ENCODE data around the gene TMEM131.
"Not testable (repeated sequence)": the region's sequence is repeated elsewhere in the genome, so short reads cannot be mapped to it uniquely, and the experiment has no call there.

TMEM131 gene

GRCh38 chr2:97880334-97880733, 115.4 kb downstream of the TMEM131 start:
- Mint-ChIP-seq H3K4me1 (peaks cover 31% of the 10 kb centered on the region), H3K27ac (peak overlapping the region; percentile 1)

GRCh38 chr2:97878865-97879264, 116.9 kb downstream of the TMEM131 start:
- Mint-ChIP-seq H3K4me3 (no peak overlapping the region), H3K27me3 (no peaks in the 10 kb centered on the region), H3K4me1 (peaks cover 39% of the 10 kb centered on the region), H3K9me3 (no peaks in the 10 kb centered on the region), H3K36me3 (peaks cover 27% of the 10 kb centered on the region), H3K27ac (no peak overlapping the region)
- no peak for DNase-seq (ENCODE audit: low spot score in 2 of 2)
- no peak for ATAC-seq (ENCODE audit: low read depth)

More at GRCh38 chr2:97880334-97880733, 115.4 kb downstream of the TMEM131 start:
- Mint-ChIP-seq H3K4me3 (no peak overlapping the region), H3K36me3 (peaks cover 30% of the 10 kb centered on the region), H3K9me3 (no peaks in the 10 kb centered on the region), H3K27me3 (no peaks in the 10 kb centered on the region)
- DNase-seq (ENCODE audit: low spot score in 2 of 2) = no peak
- ATAC-seq (ENCODE audit: low read depth) = no peak

- H3K27me3 Mint-ChIP-seq; H3K27ac Mint-ChIP-seq; H3K4me3 Mint-ChIP-seq; DNase-seq (ENCODE audit: low spot score in 2 of 2); H3K9me3 Mint-ChIP-seq; ATAC-seq (ENCODE audit: low read depth): not testable (repeated sequence)
- H3K36me3 Mint-ChIP-seq = peaks cover 29% of the 10 kb centered on the region
- H3K4me1 Mint-ChIP-seq = peaks cover 40% of the 10 kb centered on the region
These were observed 117.4 kb downstream of the TMEM131 start for GRCh38 chr2:97878317-97878716.

GRCh38 chr2:97871096-97871780, 124.5 kb downstream of the TMEM131 start:
- DNase-seq (ENCODE audit: low spot score in 2 of 2) (no peak), ATAC-seq (ENCODE audit: low read depth) (no peak)
- Mint-ChIP-seq H3K27ac (peak overlapping the region; percentile 71), H3K27me3 (no peaks in the 10 kb centered on the region), H3K4me3 (no peak overlapping the region), H3K36me3 (peaks cover 23% of the 10 kb centered on the region), H3K4me1 (peaks cover 41% of the 10 kb centered on the region), H3K9me3 (no peaks in the 10 kb centered on the region)

GRCh38 chr2:97870396-97870843, 125.3 kb downstream of the TMEM131 start:
- Mint-ChIP-seq H3K4me1 (peaks cover 36% of the 10 kb centered on the region), H3K4me3 (peak overlapping the region; percentile 35), H3K9me3 (no peaks in the 10 kb centered on the region), H3K27me3 (no peaks in the 10 kb centered on the region), H3K27ac (peak overlapping the region; percentile 29), H3K36me3 (peaks cover 27% of the 10 kb centered on the region)
- DNase-seq (ENCODE audit: low spot score in 2 of 2) (no peak), ATAC-seq (ENCODE audit: low read depth) (peak; percentile 96)

GRCh38 chr2:97869722-97870346, 125.9 kb downstream of the TMEM131 start:
- no peak overlapping the region for H3K4me3 Mint-ChIP-seq
- H3K9me3 Mint-ChIP-seq = no peaks in the 10 kb centered on the region
- DNase-seq (ENCODE audit: low spot score in 2 of 2) (no peak), ATAC-seq (ENCODE audit: low read depth) (no peak)
- peaks cover 32% of the 10 kb centered on the region for H3K4me1 Mint-ChIP-seq
- peaks cover 33% of the 10 kb centered on the region for H3K36me3 Mint-ChIP-seq
- H3K27me3 Mint-ChIP-seq = no peaks in the 10 kb centered on the region
- H3K27ac Mint-ChIP-seq = peak overlapping the region; percentile 4

- Mint-ChIP-seq H3K27ac (peak overlapping the region; percentile 4), H3K9me3 (no peaks in the 10 kb centered on the region)
- ATAC-seq (ENCODE audit: low read depth) = no peak
These were observed 126.6 kb downstream of the TMEM131 start for GRCh38 chr2:97868986-97869721.

GRCh38 chr2:97863829-97864228, 131.9 kb downstream of the TMEM131 start:
- DNase-seq (ENCODE audit: low spot score in 2 of 2) = no peak
- H3K27me3 Mint-ChIP-seq = no peaks in the 10 kb centered on the region
- no peak for ATAC-seq (ENCODE audit: low read depth)
- H3K4me3 Mint-ChIP-seq = no peak overlapping the region
- H3K36me3 Mint-ChIP-seq = peaks cover 58% of the 10 kb centered on the region
- H3K9me3 Mint-ChIP-seq = peaks cover 11% of the 10 kb centered on the region
- H3K4me1 Mint-ChIP-seq = peaks cover 5% of the 10 kb centered on the region
- no peak overlapping the region for H3K27ac Mint-ChIP-seq

More at GRCh38 chr2:97868986-97869721, 126.6 kb downstream of the TMEM131 start:
- H3K36me3 Mint-ChIP-seq = peaks cover 36% of the 10 kb centered on the region
- DNase-seq (ENCODE audit: low spot score in 2 of 2) = no peak
- no peaks in the 10 kb centered on the region for H3K27me3 Mint-ChIP-seq
- no peak overlapping the region for H3K4me3 Mint-ChIP-seq
- peaks cover 29% of the 10 kb centered on the region for H3K4me1 Mint-ChIP-seq

- Mint-ChIP-seq H3K4me3 (no peak overlapping the region), H3K27me3 (no peaks in the 10 kb centered on the region), H3K9me3 (peaks cover 11% of the 10 kb centered on the region), H3K36me3 (peaks cover 63% of the 10 kb centered on the region), H3K27ac (peak overlapping the region; percentile 2), H3K4me1 (peaks cover 2% of the 10 kb centered on the region)
- ATAC-seq (ENCODE audit: low read depth) (no peak), DNase-seq (ENCODE audit: low spot score in 2 of 2) (no peak)
These were observed 134.6 kb downstream of the TMEM131 start for GRCh38 chr2:97861177-97861576.

GRCh38 chr2:97858442-97858841, 137.3 kb downstream of the TMEM131 start:
- no peak for DNase-seq (ENCODE audit: low spot score in 2 of 2)
- peaks cover 9% of the 10 kb centered on the region for H3K4me1 Mint-ChIP-seq
- H3K4me3 Mint-ChIP-seq = no peak overlapping the region
- peaks cover 6% of the 10 kb centered on the region for H3K9me3 Mint-ChIP-seq
- H3K27ac Mint-ChIP-seq = no peak overlapping the region
- peaks cover 51% of the 10 kb centered on the region for H3K36me3 Mint-ChIP-seq
- no peaks in the 10 kb centered on the region for H3K27me3 Mint-ChIP-seq
- no peak for ATAC-seq (ENCODE audit: low read depth)

GRCh38 chr2:97857553-97857952, 138.2 kb downstream of the TMEM131 start:
- Mint-ChIP-seq H3K4me3 (no peak overlapping the region), H3K36me3 (peaks cover 49% of the 10 kb centered on the region), H3K27ac (peak overlapping the region; percentile 48), H3K27me3 (no peaks in the 10 kb centered on the region), H3K9me3 (peaks cover 2% of the 10 kb centered on the region), H3K4me1 (peaks cover 9% of the 10 kb centered on the region)
- ATAC-seq (ENCODE audit: low read depth) = no peak
- DNase-seq (ENCODE audit: low spot score in 2 of 2) = no peak

- not testable (repeated sequence) for ATAC-seq (ENCODE audit: low read depth); H3K27me3 Mint-ChIP-seq; H3K9me3 Mint-ChIP-seq; DNase-seq (ENCODE audit: low spot score in 2 of 2); H3K4me3 Mint-ChIP-seq
- H3K4me1 Mint-ChIP-seq = peaks cover 30% of the 10 kb centered on the region
- peaks cover 31% of the 10 kb centered on the region for H3K36me3 Mint-ChIP-seq
- H3K27ac Mint-ChIP-seq = peak overlapping the region; percentile 15
These were observed 142.7 kb downstream of the TMEM131 start for GRCh38 chr2:97853057-97853456.

GRCh38 chr2:97851172-97851571, 144.6 kb downstream of the TMEM131 start:
- Mint-ChIP-seq H3K27me3 (no peaks in the 10 kb centered on the region), H3K36me3 (peaks cover 26% of the 10 kb centered on the region), H3K4me3 (no peak overlapping the region), H3K9me3 (no peaks in the 10 kb centered on the region), H3K27ac (peak overlapping the region; percentile 67), H3K4me1 (peaks cover 34% of the 10 kb centered on the region)
- no peak for DNase-seq (ENCODE audit: low spot score in 2 of 2)
- no peak for ATAC-seq (ENCODE audit: low read depth)

GRCh38 chr2:97849881-97850528, 145.7 kb downstream of the TMEM131 start:
- no peak overlapping the region for H3K4me3 Mint-ChIP-seq
- H3K36me3 Mint-ChIP-seq = peaks cover 31% of the 10 kb centered on the region
- ATAC-seq (ENCODE audit: low read depth) = no peak
- DNase-seq (ENCODE audit: low spot score in 2 of 2) = no peak
- peak overlapping the region; percentile 5 for H3K27ac Mint-ChIP-seq
- peaks cover 42% of the 10 kb centered on the region for H3K4me1 Mint-ChIP-seq
- H3K9me3 Mint-ChIP-seq = no peaks in the 10 kb centered on the region
- H3K27me3 Mint-ChIP-seq = no peaks in the 10 kb centered on the region
